HEK293 (cell line): ENCODE data around the gene GPER1.

Source experiments
- CTCF ChIA-PET: fragments of 350-600 bp; formaldehyde crosslinking; extraction: SDS; loops from one replicate; lab custom pipeline; 2021; ENCODE audit warnings: antibody characterized with exemption; lab: Yijun Ruan, JAX
- POLR2A ChIA-PET: fragments of 300-600 bp; formaldehyde crosslinking; extraction: SDS; loops from one replicate; lab custom pipeline; 2020; ENCODE audit warnings: antibody characterized with exemption, inconsistent platforms; lab: Yijun Ruan, JAX
- H3K27ac ChIP-seq: fragments of 200-500 bp; sonication (Bioruptor generic); 2 replicates; pipeline ENCODE4 v1.5.1; 2014; ENCODE audit warnings: low read depth, low read length, control low read depth, inconsistent platforms; ENCODE audit errors: extremely low read depth
- H3K36me3 ChIP-seq, 2 experiments: fragments of 200-500 bp in 1 of 2; sonication (Bioruptor generic) in 1 of 2; 1 replicate in 1 of 2; 2 replicates in 1 of 2; pipeline ENCODE4 v1.5.1; 2014 to 2017; ENCODE audit warnings: inconsistent platforms in 2 of 2, low read length in 2 of 2; ENCODE audit not compliant: control insufficient read depth in 2 of 2, insufficient read depth in 1 of 2
- H3K4me1 ChIP-seq: fragments of 200-500 bp; sonication (Bioruptor generic); 2 replicates; pipeline ENCODE4 v1.5.1; 2014; ENCODE audit warnings: mild to moderate bottlenecking, low read length, inconsistent platforms; ENCODE audit not compliant: control insufficient read depth, insufficient read depth
- H3K4me3 ChIP-seq: 2 replicates; pipeline ENCODE4 v1.5.1; 2011; ENCODE audit warnings: low read depth, mild to moderate bottlenecking, control low read depth, low read length, moderate library complexity
- H3K9me3 ChIP-seq: fragments of 200-500 bp; sonication (Bioruptor generic); 2 replicates; pipeline ENCODE4 v1.5.1; 2014; ENCODE audit warnings: low read depth, low read length, inconsistent platforms; ENCODE audit not compliant: control insufficient read depth, insufficient read depth
- KLF7 ChIP-seq: fragments of 450-650 bp; formaldehyde crosslinking; IDR thresholded peaks from 2 replicates; pipeline ENCODE4 v1.5.1; 2016; ENCODE audit warnings: missing biosample characterization, missing genetic modification characterization, borderline replicate concordance
- KLF8 ChIP-seq: fragments of 450-650 bp; formaldehyde crosslinking; IDR thresholded peaks from 2 replicates; pipeline ENCODE4 v1.5.1; 2016; ENCODE audit warnings: missing biosample characterization, missing genetic modification characterization
- ZBTB20 ChIP-seq: fragments of 450-650 bp; formaldehyde crosslinking; IDR thresholded peaks from 2 replicates; pipeline ENCODE4 v1.5.1; 2016; ENCODE audit warnings: missing biosample characterization, missing genetic modification characterization
- ZNF10 ChIP-seq: fragments of 450-650 bp; formaldehyde crosslinking; IDR thresholded peaks from 2 replicates; pipeline ENCODE4 v1.5.1; 2017; ENCODE audit warnings: missing biosample characterization, missing genetic modification characterization
- ZNF112 ChIP-seq: fragments of 450-650 bp; formaldehyde crosslinking; IDR thresholded peaks from 2 replicates; pipeline ENCODE4 v1.5.0; 2017; ENCODE audit warnings: missing biosample characterization, missing genetic modification characterization
- ZNF132 ChIP-seq: fragments of 450-650 bp; formaldehyde crosslinking; IDR thresholded peaks from 2 replicates; pipeline ENCODE4 v1.5.1; 2017; ENCODE audit warnings: missing biosample characterization, missing genetic modification characterization, borderline replicate concordance
- ZNF175 ChIP-seq: fragments of 450-650 bp; formaldehyde crosslinking; IDR thresholded peaks from 2 replicates; pipeline ENCODE4 v1.5.1; 2016; ENCODE audit warnings: missing biosample characterization, missing genetic modification characterization
- ZNF2 ChIP-seq: fragments of 450-650 bp; formaldehyde crosslinking; IDR thresholded peaks from 2 replicates; pipeline ENCODE4 v1.5.1; 2016; ENCODE audit warnings: missing biosample characterization, missing genetic modification characterization
- ZNF221 ChIP-seq: fragments of 450-650 bp; formaldehyde crosslinking; IDR thresholded peaks from 2 replicates; pipeline ENCODE4 v1.5.1; 2017; ENCODE audit warnings: missing biosample characterization, missing genetic modification characterization, borderline replicate concordance
- ZNF24 ChIP-seq: fragments of 450-650 bp; formaldehyde crosslinking; IDR thresholded peaks from 2 replicates; pipeline ENCODE4 v1.5.1; 2016; ENCODE audit warnings: missing biosample characterization, missing genetic modification characterization
- ZNF37A ChIP-seq: fragments of 450-650 bp; IDR thresholded peaks from 2 replicates; pipeline ENCODE4 v1.5.1; 2018; ENCODE audit warnings: missing biosample characterization, missing genetic modification characterization
- ZNF416 ChIP-seq: fragments of 450-650 bp; formaldehyde crosslinking; IDR thresholded peaks from 2 replicates; pipeline ENCODE4 v1.5.1; 2016; ENCODE audit warnings: missing biosample characterization, missing genetic modification characterization
- ZNF510 ChIP-seq: fragments of 450-650 bp; formaldehyde crosslinking; IDR thresholded peaks from 2 replicates; pipeline ENCODE4 v1.5.1; 2018; ENCODE audit warnings: mild to moderate bottlenecking, missing genetic modification characterization, missing biosample characterization; ENCODE audit not compliant: insufficient replicate concordance
- ZNF530 ChIP-seq: fragments of 450-650 bp; formaldehyde crosslinking; IDR thresholded peaks from 2 replicates; pipeline ENCODE4 v1.5.1; 2016; ENCODE audit warnings: low read depth, missing biosample characterization, missing genetic modification characterization
- ZNF548 ChIP-seq: fragments of 450-650 bp; formaldehyde crosslinking; IDR thresholded peaks from 2 replicates; pipeline ENCODE4 v1.5.1; 2016; ENCODE audit warnings: missing biosample characterization, missing genetic modification characterization
- ZNF596 ChIP-seq: fragments of 450-650 bp; IDR thresholded peaks from 2 replicates; pipeline ENCODE4 v1.5.0; 2018; ENCODE audit warnings: missing biosample characterization, mild to moderate bottlenecking, missing genetic modification characterization, moderate library complexity
- TF ChIP-seq, protein P1 (sequence below): fragments of 450-650 bp; formaldehyde crosslinking; IDR thresholded peaks from 2 replicates; pipeline ENCODE4 v1.5.1; 2016; ENCODE audit warnings: missing biosample characterization, missing genetic modification characterization, borderline replicate concordance
- TF ChIP-seq, protein P2 (sequence below): fragments of 450-650 bp; formaldehyde crosslinking; IDR thresholded peaks from 2 replicates; pipeline ENCODE4 v1.5.1; 2016; ENCODE audit warnings: missing biosample characterization, missing genetic modification characterization
- TF ChIP-seq, protein P3 (sequence below): fragments of 450-650 bp; formaldehyde crosslinking; IDR thresholded peaks from 2 replicates; pipeline ENCODE4 v1.5.1; 2016; ENCODE audit warnings: missing biosample characterization, missing genetic modification characterization
- TF ChIP-seq, protein P4 (sequence below): IDR thresholded peaks from 2 replicates; pipeline ENCODE4 v1.6.1; 2011; ENCODE audit warnings: mild to moderate bottlenecking, low read depth, low read length, borderline replicate concordance
- TF ChIP-seq, protein P5 (sequence below): fragments of 450-650 bp; formaldehyde crosslinking; IDR thresholded peaks from 2 replicates; pipeline ENCODE4 v1.5.1; 2016; ENCODE audit warnings: missing biosample characterization, missing genetic modification characterization
- TF ChIP-seq, protein P6 (sequence below): fragments of 450-650 bp; formaldehyde crosslinking; IDR thresholded peaks from 2 replicates; pipeline ENCODE4 v1.5.1; 2016; ENCODE audit warnings: missing biosample characterization, missing genetic modification characterization

The GPER1 gene

DNA sequence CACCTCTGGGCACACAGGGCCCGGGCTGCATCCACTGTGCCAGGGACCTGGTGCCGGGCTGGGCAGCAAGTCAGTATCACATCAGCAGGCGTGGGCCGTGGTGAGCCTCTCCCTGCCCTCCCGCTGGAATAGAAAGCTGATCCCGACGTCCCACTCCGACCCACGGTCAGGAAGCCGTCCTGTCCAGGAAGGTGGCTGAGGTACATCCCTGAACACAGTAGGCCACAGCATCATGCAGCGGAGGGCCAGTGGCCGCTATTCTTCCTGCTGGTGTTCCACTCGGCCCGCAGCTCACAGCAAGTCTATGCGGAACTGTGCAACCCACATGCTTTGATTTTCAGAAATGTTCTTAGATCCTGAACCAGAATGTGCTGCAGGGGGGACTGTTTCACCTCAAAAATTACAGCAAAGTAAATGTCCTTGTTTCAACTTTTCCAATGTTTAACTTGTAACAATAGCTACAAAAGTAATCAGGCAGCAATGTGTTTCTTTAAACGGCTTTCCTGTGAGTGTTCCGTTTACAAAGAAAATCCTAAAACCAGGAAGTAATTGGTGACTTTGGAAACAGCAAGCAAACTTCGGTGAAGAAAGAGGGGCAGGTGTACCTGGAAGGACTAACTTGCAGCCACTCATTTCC, 44.2 kb upstream of the GPER1 start:
- peak overlapping the region; percentile 63 for H3K27ac ChIP-seq
- ChIA-PET POLR2A (no interaction called here), CTCF (interaction anchor here (0.6 to 2.7 kb wide), 8 partner anchors 22 to 170 kb away, joined by 3 to 19 read pairs (median 5); no protein-coding TSS in a partner anchor)
- H3K36me3 ChIP-seq: no peaks in the 10 kb centered on the region
- peak overlapping the region; percentile 28 for H3K4me3 ChIP-seq
- no peaks in the 10 kb centered on the region for H3K9me3 ChIP-seq
- TF ChIP-seq ZNF548 (tag by site-specific recombination) (no peak), ZNF596 (no peak), ZBTB20 (tag by site-specific recombination) (0 out of 2 replicates have a peak, but pooled peaks have one; percentile 14)
- H3K4me1 ChIP-seq: peaks cover 8% of the 10 kb centered on the region

DNA sequence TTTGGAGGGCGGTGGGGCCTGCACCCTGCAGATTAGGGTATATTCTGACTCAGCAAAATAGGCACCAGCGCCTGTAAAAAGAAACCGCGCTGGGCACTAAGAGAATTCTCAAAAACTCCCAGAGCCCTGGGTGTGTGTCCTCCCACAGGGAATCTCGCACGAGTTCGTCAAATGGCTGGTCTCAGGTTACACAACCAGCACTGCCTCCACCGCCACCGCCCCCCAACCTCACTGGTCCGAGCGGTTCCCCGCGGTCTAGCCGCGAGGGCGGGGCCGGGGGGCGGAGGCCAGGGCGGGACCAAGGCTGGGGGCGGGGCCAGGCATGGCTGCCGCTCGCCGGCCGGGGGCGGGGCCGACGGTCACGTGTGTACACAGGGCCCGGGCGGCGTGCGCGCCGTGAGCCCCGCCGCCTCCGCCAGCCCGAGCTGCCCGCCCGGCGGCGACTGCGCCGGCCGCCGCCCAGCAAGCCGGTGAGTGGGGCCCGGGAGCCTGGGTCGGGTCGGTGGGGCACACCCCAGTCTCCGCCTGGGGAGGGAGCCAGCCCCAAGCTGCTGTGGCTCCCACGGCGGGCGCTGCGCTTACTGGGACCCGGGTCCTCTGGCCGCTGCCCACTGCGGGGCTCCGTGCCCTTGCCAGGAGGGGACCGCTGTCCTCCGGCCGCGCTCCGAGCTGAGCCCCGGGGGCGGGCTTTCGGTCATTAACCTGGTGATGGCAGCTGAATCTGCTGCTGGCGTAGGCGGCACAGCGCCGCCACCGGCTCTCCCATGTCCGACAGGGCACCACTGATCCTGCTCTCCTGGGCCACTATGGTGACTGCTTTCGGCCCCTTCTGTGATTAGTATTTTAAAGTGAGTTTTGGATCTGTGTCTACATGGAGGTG, 43.5 kb upstream of the GPER1 start, which contains the start of gene GPR146:
GPR146 (plus strand) TSS at position 358 of the 880 bp plus-strand sequence. CDS start 12,970 bp downstream, outside the sequence.
- ChIA-PET POLR2A (interaction anchor here (0.6 kb wide), 1 partner anchor 10 kb away, joined by 8 read pairs; no protein-coding TSS in a partner anchor), CTCF (interaction anchor here (0.6 to 2.7 kb wide), 11 partner anchors 10 to 143 kb away, joined by 3 to 19 read pairs (median 5); no protein-coding TSS in a partner anchor)
- H3K4me1 ChIP-seq: peaks cover 8% of the 10 kb centered on the region
- peak within 1 kb of the TSS; percentile 63 for H3K27ac ChIP-seq
- no peaks in the 10 kb centered on the region for H3K9me3 ChIP-seq
- H3K36me3 ChIP-seq: no peaks in the 10 kb centered on the region
- H3K4me3 ChIP-seq: peak within 1 kb of the TSS; percentile 61
- TF ChIP-seq, protein P1, sequence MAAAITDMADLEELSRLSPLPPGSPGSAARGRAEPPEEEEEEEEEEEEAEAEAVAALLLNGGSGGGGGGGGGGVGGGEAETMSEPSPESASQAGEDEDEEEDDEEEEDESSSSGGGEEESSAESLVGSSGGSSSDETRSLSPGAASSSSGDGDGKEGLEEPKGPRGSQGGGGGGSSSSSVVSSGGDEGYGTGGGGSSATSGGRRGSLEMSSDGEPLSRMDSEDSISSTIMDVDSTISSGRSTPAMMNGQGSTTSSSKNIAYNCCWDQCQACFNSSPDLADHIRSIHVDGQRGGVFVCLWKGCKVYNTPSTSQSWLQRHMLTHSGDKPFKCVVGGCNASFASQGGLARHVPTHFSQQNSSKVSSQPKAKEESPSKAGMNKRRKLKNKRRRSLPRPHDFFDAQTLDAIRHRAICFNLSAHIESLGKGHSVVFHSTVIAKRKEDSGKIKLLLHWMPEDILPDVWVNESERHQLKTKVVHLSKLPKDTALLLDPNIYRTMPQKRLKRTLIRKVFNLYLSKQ (tag by site-specific recombination): no peak
- TF ChIP-seq ZNF10 (peak; percentile 92), ZNF37A (tag by site-specific recombination) (no peak), ZNF132 (tag by site-specific recombination) (no peak), ZNF175 (no peak), KLF7 (tag by site-specific recombination) (no peak), KLF8 (tag by site-specific recombination) (peak; percentile 59), ZNF221 (tag by site-specific recombination) (no peak), ZNF510 (tag by site-specific recombination) (no peak), ZNF112 (no peak), ZNF24 (no peak), ZNF530 (tag by site-specific recombination) (no peak), ZNF548 (tag by site-specific recombination) (no peak), ZNF2 (tag by site-specific recombination) (no peak), ZNF416 (tag by site-specific recombination) (no peak)
- TF ChIP-seq, protein P2, sequence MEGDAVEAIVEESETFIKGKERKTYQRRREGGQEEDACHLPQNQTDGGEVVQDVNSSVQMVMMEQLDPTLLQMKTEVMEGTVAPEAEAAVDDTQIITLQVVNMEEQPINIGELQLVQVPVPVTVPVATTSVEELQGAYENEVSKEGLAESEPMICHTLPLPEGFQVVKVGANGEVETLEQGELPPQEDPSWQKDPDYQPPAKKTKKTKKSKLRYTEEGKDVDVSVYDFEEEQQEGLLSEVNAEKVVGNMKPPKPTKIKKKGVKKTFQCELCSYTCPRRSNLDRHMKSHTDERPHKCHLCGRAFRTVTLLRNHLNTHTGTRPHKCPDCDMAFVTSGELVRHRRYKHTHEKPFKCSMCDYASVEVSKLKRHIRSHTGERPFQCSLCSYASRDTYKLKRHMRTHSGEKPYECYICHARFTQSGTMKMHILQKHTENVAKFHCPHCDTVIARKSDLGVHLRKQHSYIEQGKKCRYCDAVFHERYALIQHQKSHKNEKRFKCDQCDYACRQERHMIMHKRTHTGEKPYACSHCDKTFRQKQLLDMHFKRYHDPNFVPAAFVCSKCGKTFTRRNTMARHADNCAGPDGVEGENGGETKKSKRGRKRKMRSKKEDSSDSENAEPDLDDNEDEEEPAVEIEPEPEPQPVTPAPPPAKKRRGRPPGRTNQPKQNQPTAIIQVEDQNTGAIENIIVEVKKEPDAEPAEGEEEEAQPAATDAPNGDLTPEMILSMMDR (tag by site-specific recombination): peak; percentile 79
- TF ChIP-seq, protein P3, sequence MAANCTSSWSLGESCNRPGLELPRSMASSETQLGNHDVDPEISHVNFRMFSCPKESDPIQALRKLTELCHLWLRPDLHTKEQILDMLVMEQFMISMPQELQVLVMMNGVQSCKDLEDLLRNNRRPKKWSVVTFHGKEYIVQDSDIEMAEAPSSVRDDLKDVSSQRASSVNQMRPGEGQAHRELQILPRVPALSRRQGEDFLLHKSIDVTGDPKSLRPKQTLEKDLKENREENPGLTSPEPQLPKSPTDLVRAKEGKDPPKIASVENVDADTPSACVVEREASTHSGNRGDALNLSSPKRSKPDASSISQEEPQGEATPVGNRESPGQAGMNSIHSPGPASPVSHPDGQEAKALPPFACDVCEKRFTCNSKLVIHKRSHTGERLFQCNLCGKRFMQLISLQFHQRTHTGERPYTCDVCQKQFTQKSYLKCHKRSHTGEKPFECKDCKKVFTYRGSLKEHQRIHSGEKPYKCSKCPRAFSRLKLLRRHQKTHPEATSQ (tag by site-specific recombination): no peak
- TF ChIP-seq, protein P4, sequence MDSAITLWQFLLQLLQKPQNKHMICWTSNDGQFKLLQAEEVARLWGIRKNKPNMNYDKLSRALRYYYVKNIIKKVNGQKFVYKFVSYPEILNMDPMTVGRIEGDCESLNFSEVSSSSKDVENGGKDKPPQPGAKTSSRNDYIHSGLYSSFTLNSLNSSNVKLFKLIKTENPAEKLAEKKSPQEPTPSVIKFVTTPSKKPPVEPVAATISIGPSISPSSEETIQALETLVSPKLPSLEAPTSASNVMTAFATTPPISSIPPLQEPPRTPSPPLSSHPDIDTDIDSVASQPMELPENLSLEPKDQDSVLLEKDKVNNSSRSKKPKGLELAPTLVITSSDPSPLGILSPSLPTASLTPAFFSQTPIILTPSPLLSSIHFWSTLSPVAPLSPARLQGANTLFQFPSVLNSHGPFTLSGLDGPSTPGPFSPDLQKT: no peak
- TF ChIP-seq, protein P5, sequence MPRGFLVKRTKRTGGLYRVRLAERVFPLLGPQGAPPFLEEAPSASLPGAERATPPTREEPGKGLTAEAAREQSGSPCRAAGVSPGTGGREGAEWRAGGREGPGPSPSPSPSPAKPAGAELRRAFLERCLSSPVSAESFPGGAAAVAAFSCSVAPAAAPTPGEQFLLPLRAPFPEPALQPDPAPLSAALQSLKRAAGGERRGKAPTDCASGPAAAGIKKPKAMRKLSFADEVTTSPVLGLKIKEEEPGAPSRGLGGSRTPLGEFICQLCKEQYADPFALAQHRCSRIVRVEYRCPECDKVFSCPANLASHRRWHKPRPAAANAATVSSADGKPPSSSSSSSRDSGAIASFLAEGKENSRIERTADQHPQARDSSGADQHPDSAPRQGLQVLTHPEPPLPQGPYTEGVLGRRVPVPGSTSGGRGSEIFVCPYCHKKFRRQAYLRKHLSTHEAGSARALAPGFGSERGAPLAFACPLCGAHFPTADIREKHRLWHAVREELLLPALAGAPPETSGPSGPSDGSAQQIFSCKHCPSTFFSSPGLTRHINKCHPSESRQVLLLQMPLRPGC (tag by site-specific recombination): no peak
- TF ChIP-seq, protein P6, sequence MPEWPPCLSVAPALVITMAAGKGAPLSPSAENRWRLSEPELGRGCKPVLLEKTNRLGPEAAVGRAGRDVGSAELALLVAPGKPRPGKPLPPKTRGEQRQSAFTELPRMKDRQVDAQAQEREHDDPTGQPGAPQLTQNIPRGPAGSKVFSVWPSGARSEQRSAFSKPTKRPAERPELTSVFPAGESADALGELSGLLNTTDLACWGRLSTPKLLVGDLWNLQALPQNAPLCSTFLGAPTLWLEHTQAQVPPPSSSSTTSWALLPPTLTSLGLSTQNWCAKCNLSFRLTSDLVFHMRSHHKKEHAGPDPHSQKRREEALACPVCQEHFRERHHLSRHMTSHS (tag by site-specific recombination): no peak
